GM19023 (cell line): ENCODE measurements around the gene RNF115.
"Not testable (repeated sequence)": the region's sequence is repeated elsewhere in the genome, so short reads cannot be mapped to it uniquely, and the experiment has no call there.

Source experiments
- ATAC-seq: cut with Tn5 transposase; IDR thresholded peaks from one replicate; pipeline ENCODE4 v1.9.1; 2021; ENCODE audit warnings: mild to moderate bottlenecking, moderate library complexity; ENCODE audit not compliant: unreplicated experiment

Gene RNF115

GRCh38 chr1:145828367-145829026 is 4.6 kb upstream of the RNF115 start:
- no peak for ATAC-seq

GRCh38 chr1:145827966-145828365 is 4.1 kb upstream of the RNF115 start:
- ATAC-seq, result no peak

- ATAC-seq, result no peak
Observed at GRCh38 chr1:145826030-145826429, 2.1 kb upstream of the RNF115 start.

- no peak for ATAC-seq
Observed at GRCh38 chr1:145824499-145824842, 576 bp upstream of the RNF115 start.

GRCh38 chr1:145822779-145823331 is 1.0 kb downstream of the RNF115 start:
- not testable (repeated sequence) for ATAC-seq

- ATAC-seq, result not testable (repeated sequence)
Observed at GRCh38 chr1:145818095-145818494, 5.8 kb downstream of the RNF115 start.

GRCh38 chr1:145812977-145813810 is 10.7 kb downstream of the RNF115 start:
- ATAC-seq, result not testable (repeated sequence)

GRCh38 chr1:145806844-145807243 is 17.1 kb downstream of the RNF115 start:
- no peak for ATAC-seq

GRCh38 chr1:145806408-145806807 is 17.5 kb downstream of the RNF115 start:
- no peak for ATAC-seq

GRCh38 chr1:145805057-145805456 is 18.8 kb downstream of the RNF115 start:
- no peak for ATAC-seq

GRCh38 chr1:145804235-145805045 is 19.5 kb downstream of the RNF115 start:
- no peak for ATAC-seq

- ATAC-seq, result no peak
Observed at GRCh38 chr1:145799806-145800205, 24.1 kb downstream of the RNF115 start.

- ATAC-seq, result no peak
Observed at GRCh38 chr1:145796753-145797152, 27.1 kb downstream of the RNF115 start.

GRCh38 chr1:145795257-145795881 is 28.5 kb downstream of the RNF115 start:
- ATAC-seq, result no peak

- ATAC-seq, result no peak
Observed at GRCh38 chr1:145792484-145792883, 31.4 kb downstream of the RNF115 start.

- not testable (repeated sequence) for ATAC-seq
Observed at GRCh38 chr1:145791860-145792259, 32.0 kb downstream of the RNF115 start.

GRCh38 chr1:145788580-145788979 is 35.3 kb downstream of the RNF115 start:
- ATAC-seq, result no peak

GRCh38 chr1:145786271-145786670 is 37.6 kb downstream of the RNF115 start:
- ATAC-seq, result no peak

- no peak for ATAC-seq
Observed at GRCh38 chr1:145785547-145785946, 38.3 kb downstream of the RNF115 start.

GRCh38 chr1:145784409-145784808 is 39.5 kb downstream of the RNF115 start:
- ATAC-seq, result no peak
